VCaP (cell line): ENCODE data around the gene USP32.

Experiments used
- H3K27ac ChIP-seq: fragments of 450-650 bp; 2 replicates; pipeline ENCODE4 v1.5.1; 2017
- CTCF ChIP-seq: fragments of 450-650 bp; conservative IDR thresholded peaks from 2 replicates; pipeline ENCODE4 v1.5.1; 2017; ENCODE audit warnings: mild to moderate bottlenecking, moderate library complexity

Gene USP32

GRCh38 chr17:60145006-60145935 is 246.7 kb downstream of the USP32 start:
- TF ChIP-seq CTCF = no peak

GRCh38 chr17:60142872-60143499 is 248.9 kb downstream of the USP32 start:
- peak overlapping the region; percentile 46 for H3K27ac ChIP-seq
- TF ChIP-seq CTCF = peak; percentile 90

More at GRCh38 chr17:60145006-60145935, 246.7 kb downstream of the USP32 start:
- no peak overlapping the region for H3K27ac ChIP-seq

- H3K27ac ChIP-seq = no peak overlapping the region
- TF ChIP-seq CTCF = no peak
These were observed 250.6 kb downstream of the USP32 start for GRCh38 chr17:60141111-60142018.

- no peak for TF ChIP-seq CTCF
- H3K27ac ChIP-seq = no peak overlapping the region
These were observed 252.3 kb downstream of the USP32 start for GRCh38 chr17:60139438-60140285.

GRCh38 chr17:60138769-60139437 is 253.0 kb downstream of the USP32 start:
- no peak for TF ChIP-seq CTCF
- no peak overlapping the region for H3K27ac ChIP-seq

GRCh38 chr17:60137731-60138130 is 254.2 kb downstream of the USP32 start:
- no peak overlapping the region for H3K27ac ChIP-seq
- no peak for TF ChIP-seq CTCF
